ENCODE results near the gene RNF112.
"Not testable (repeated sequence)": the region's sequence is repeated elsewhere in the genome, so short reads cannot be mapped to it uniquely, and the experiment has no call there.

The RNF112 gene

DNA sequence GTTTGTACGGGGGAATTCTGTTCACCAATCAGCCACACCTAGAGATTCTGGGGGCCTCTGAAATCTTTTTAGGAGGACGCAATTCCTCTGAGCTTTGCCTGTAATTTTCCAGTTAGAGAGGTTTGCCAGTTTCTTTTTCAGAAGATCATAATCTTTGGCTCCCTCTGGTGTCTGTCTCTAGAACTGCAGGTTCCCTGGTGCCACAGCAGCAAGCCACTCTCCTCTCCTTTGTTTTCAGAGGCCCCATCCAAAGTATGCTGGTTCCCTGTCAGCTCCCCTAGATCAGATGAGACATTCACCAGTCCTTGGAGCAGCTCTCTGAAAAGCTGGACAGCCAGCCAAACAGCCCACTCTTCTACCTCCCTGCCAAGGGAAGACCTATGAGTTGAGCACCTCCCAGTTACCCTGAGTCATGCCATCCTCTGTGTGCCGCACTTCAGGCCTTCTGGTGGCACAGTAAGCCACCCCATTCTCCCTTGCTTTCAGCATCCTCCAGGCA lies 36.1 kb downstream of the RNF112 start:
- DNase-seq (ENCODE audit: low read depth in 2 of 2): peak; percentile 48 to 49

DNA sequence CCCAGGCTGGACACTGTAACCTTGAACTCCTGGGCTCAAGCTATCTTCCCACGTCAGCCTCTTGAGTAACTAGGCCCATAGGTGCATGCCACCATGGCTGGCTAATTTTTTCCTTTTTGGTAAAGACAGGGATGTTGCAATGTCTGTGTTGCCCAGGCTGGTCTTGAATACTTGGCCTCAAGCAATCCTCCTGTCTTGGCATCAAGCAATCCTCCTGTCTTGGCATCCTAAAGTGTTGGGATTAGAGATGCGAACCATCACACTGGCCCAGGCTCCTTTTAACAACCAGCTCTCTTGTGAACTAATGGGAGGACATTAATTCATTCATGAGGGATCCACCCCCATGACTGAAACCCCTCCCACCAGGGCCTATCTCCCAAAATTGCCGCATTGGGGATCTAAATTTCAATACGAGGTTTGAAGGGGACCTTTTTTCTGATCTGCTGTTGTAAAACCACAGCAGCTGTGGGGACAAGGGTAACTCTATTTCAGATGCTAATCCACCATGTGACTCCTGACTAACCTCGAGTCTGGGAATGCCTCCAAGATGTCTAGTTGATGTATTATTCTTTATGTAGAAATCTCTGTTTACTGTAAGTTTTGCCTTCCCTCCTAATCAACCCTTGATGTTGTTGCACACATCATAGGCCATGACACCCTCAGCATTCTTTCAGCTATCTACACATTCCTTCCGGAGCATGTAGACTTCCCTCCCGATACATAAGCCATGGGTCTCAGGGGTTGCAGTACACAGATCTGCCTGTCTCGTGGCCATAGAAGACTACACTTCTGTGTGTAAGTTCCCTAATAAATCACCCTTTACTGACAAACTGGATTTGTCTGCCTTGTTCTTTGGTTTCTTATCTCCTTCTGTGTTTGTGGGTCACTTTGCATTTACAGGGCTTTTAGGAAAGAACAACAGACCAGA lies 37.6 kb downstream of the RNF112 start:
- no peak for DNase-seq (ENCODE audit: low read depth in 2 of 2)

DNA sequence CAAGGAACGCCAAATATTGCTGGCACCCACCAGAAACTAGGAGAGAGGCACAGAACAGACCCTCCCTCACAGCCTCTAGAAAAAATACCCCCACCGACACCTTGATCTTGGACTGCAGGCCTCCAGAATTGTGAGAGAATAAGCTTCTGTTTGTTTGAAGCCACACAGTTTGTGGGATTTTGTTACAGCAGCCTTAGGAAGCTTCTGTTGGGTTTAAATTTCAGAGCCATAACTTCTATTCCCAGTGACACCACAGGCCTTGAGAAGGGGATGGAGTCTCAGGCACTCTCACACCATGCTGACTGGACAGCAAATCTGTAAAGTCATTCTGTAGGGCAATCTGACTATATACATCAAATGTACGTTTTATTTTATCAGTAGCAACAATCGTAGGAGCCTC lies 38.6 kb downstream of the RNF112 start:
- no peak for DNase-seq (ENCODE audit: low read depth in 2 of 2)

DNA sequence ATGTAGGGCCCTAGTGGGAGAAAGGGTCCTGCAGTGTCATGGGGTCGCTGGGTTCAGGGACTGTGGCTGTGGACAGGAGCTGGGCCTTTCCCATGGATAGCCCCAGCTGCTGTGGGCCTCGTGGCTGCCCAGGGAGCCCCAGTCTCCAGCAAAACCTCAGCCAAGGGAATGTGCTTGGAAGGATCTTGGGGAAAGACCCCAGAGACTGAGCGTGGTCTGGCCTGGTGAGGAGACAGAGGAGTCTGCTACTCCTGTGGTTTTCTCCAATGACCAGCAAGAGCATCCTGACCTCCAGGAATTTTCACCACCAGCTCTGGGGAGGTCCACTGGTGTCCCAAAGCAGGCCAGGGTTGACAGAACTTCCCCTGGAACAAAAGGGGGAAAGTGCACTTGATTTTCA lies 42.3 kb downstream of the RNF112 start:
- no peak for DNase-seq (ENCODE audit: low read depth in 2 of 2)

DNA sequence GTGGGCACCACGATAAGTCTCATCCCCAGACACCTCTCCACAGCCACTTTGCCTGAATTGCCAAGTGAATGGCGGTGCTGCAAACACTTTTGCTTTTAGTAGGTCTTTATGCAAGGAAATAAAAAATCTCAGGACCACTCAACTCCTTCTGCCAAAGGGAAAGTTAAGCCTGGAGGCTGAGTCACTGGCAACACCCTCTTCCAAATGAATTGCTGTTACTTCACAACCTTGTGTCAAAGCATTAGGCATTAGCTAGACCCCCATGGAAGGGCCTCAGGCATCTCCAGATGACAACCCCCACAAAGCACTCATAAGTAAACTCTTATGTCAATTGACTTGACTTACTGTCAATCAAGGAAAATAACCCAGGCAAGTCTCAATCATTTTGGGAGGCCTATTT lies 43.0 kb downstream of the RNF112 start:
- no peak for DNase-seq (ENCODE audit: low read depth in 2 of 2)

DNA sequence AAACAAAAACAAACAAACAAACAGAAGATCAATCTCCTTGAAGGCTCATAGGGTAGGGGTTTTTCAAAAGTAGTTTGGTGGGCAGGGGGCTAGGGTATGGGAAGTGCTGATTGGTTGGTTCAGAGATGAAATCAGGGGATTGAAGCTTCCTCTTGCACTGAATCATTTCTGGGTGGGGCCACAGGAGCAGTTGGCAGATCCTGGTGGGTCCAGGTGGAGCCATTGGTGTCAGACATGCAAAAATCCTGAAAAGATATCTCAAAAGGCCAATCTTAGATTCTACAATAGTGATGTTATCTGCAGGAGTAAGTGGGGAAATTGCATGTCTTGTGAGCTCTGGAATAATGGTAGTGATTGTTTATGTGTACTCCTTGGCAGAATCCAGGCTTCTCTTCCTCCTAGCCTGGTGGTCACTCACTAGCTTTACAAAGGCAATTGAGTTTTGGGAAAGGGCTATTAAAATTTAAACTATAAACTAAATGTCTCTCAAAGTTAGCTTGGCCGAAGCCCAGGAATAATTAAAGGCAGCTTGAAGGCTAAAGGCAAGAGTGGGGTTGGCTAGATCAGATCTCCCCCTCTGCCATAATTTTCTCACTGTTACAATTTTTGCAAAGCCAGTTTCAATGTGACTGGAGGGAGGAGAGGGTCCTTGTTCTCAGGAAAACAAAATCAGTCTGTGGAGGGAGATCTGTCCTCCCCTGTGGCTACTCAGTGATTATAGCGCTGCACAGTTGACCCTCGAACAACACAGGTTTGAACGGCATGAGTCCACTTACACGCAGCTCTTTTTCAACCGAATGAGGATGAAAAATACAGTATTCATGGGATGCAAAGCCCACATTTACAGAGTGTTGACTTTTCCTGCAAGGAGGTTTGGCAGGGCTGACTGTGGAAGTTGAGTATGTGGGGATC lies 45.2 kb downstream of the RNF112 start:
- DNase-seq (ENCODE audit: low read depth in 2 of 2): no peak

DNA sequence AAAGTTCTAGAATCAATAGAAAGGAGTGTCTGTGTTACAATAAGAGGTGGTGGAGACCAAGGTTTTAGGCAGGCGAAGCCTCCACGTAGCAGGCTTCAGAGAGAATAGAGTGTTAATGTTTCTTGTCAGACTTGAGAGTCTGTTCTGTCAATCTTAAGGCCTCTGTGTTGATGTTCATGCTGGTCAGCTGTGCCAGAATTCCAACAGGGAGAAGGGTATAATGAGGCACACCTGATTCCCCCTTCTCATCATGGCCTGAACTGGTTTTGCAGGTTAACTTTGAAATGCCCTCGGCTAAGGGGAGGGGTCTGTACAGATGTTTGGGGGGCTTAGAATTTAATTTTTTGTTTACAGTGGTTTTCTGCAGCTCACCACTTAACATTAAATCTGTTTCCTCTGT lies 46.0 kb downstream of the RNF112 start:
- no peak for DNase-seq (ENCODE audit: low read depth in 2 of 2)

DNA sequence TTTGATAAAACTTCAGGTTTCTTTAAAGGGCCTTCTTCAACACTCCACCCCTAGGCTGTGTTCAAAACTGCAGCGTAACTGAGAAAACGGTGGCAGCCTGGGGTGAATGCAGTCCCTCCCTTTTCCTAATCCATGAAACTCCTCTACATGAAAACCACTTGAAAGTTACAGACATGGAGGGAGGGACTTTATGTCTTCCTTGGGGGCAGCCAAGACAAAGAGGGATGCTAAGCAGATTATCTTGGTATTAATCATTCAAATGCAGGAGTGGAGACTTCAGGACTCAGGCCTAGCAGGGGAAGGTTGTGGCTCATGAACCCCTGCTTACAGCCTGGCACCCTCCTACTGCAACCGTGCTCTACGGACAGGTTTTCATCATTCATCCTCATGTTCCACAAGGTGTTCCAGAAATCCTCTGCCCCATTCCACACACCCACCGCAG lies 46.8 kb downstream of the RNF112 start:
- DNase-seq (ENCODE audit: low read depth in 2 of 2): no peak

DNA sequence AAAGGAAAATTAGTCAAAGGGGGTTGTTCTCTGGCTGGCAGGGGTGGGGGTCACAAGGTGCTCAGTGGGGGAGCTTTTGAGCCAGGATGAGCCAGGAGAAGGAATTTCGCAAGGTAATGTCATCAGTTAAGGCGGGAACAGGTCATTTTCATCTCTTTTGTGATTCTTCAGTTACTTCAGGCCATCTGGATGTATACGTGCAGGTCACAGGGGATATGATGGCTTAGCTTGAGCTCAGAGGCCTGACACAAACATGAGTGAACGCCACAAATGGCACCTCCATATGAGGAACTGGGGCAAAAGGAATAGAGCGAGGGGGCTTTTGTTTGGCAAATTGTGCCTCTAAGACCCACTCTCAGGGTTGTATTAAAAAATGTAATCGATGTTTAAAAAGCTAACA lies 47.4 kb downstream of the RNF112 start:
- DNase-seq (ENCODE audit: low read depth in 2 of 2): not testable (repeated sequence)

DNA sequence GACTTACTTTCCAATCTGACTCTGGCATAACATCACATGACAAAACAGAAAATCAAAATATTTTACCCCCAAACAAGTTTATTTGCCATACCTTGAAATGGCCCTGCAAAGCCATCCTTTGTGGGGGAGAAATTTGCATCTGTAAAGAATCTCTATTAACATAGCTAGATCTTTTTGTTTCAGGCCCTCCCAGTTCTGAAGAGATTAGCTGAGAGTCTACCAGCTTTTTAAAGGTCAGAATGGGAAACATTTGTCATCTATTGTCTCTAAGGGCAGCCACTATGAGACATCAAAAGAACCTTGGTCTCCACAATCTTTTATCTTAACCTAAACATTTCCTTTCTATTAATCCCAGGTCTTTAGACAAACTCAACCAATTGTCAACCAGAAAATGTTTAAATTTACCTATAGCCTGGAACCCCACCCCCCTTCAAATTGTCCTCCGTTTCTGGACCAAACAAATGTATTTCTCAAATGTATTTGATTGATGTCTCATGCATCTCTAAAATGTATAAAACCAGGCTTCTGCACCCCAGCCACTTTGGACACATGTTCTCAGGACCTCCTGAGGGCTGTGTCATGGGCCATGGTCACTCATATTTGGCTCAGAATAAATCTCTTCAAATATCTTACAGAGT lies 48.1 kb downstream of the RNF112 start:
- not testable (repeated sequence) for DNase-seq (ENCODE audit: low read depth in 2 of 2)

DNA sequence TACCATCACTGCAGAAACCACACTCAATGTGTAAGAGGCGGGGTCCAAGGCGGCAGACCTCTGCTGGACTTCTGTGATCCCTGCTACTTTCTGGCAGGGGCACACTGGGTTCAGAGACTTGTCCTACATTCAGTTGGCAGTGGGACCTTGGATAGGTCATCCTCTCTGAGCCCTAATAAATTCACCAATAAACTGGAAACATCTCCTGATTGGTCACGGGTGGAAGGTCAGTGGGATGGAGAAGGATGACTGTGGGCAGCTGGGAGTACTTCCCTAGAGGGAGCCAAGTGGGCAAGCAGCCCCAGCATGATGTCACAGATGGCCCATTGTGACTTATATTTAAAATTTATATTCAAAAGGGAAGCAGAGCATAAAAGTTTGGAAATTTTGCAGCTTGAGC lies 49.7 kb downstream of the RNF112 start:
- no peak for DNase-seq (ENCODE audit: low read depth in 2 of 2)

DNA sequence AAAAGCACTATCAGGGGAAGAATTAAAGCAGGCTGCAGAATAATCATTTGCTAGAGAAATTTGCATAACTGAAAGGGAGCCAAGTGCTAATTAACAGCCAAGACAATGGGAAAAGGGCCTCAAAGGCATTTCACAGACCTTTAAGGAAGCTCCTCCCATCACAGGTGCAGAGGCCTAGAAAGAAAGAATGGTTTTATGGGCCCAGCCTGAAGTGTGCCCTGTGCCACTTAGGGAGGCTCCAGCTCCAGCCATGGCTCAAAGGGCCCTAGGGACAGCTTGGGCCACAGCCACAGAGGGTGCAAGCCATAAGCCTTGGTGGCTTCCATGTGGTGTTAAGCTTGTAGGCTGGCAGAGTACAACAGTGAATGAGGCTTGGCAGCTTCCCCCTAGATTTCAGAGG lies 50.1 kb downstream of the RNF112 start:
- DNase-seq (ENCODE audit: low read depth in 2 of 2): no peak

DNA sequence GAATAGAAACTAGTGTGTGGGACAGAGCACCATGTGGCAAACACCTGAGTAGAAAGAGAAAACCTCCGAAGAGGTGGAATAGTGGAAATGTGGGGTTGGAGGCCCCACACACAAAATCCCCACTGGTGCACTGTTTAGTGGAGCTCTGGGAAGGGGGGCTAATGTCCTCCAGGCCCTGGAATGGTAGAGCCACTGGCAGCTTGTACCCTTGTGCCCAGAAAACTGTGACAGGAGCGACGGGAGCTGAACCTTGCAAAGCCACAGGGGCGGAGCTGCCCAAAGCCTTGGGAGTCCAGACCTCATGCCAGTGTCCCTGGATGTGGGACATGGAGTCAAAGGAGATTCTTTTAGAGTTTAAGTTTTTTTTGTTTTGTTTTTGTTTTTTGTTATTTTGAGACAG lies 50.6 kb downstream of the RNF112 start:
- DNase-seq (ENCODE audit: low read depth in 2 of 2): no peak

DNA sequence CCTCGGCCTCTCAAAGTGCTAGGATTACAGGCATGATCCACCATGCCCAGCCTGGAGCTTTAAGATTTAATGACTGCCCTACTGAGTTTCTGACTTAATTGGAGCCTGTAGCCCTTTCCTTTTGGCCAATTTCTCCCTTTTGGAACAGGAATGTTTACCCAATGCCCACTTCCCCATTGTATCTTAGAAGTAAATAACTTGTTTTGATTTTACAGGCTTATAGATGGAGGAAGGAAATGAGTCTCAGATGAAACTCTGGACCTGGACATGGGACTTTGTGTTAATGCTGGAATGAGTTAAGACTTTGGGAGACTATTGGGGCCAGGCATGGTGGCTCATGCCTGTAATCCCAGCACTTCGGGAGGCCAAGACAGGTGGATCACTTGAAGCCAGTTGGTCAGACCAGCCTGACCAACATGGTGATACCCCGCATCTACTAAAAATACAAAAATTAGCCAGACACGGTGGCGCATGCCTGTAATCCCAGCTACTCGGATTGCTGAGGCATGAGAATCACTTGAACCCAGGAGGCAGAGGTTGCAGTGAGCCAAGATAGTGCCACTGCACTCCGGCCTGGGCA lies 51.5 kb downstream of the RNF112 start:
- DNase-seq (ENCODE audit: low read depth in 2 of 2): not testable (repeated sequence)

DNA sequence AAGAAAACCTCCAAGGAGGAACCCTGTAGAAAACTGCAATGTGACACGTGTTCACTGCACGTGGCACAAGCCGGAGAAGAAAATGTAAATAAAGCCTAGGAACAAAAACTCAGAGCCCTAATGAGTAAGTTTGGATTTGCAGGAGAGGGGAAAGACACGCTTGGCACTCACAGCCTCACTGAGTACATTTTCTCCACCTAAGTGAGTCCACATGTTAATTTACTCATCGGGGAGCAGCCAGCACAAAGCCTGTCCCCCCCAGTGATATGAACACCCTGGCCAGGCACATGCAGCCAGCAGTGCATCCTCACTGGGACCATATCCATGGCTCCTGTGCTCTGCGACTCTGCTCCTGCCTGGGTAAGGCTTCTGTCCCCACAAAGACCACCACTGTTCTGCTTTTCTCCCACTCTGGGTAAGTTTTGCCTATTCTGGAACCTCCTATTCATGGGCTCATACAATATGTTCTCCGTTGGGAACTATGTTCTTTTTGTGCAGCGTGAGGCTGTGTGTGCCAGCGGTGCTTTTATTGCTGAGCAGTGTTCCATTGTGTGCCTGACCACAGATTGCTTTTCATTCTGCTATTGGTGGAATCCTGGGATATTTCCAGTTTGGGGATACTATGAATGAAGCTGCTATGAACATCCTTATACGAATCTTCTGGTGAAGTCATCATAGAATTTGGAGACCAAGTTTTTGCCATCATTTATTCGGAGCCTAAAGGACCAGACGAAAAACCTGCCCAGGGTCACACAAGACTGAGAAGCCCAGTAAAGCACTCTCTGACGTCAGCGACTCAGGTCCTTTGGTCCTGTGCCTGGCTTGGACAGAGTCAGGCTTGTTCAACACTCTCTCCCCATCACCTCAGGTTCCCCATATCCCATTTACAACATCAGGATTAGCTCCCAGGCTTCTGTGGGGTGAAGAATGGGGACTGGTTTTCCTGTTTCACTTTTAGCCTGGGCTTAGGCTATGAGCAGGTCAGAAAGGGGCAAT lies 53.3 kb downstream of the RNF112 start:
- DNase-seq (ENCODE audit: low read depth in 2 of 2): no peak

Data from stimulated activated CD4-positive, alpha-beta T cell treated with anti-CD3 and anti-CD28 coated beads, Interleukin-1b, Interleukin-23, amount 100 ng/mL, for 1 hour (primary cell).